Keratinocyte (primary cell): Measurements from ENCODE around the gene SPOCK1. TPM values are rescaled to one million over a fixed set of nuclear protein-coding genes. Genes with fewer than 3 reads are reported as not detected.

Experiments
- DNase-seq: peaks from one replicate; pipeline ENCODE4 v3.0.0-alpha.2; 2011; ENCODE audit warnings: low read depth, missing footprints, low spot score
- FAIRE-seq: peaks from 2 replicates; lab custom pipeline; 2011; peaks lifted over from hg19 to GRCh38; lab: Jason Lieb, UNC
- H2AFZ ChIP-seq: 2 replicates; pipeline ENCODE4 v1.6.0; 2012; ENCODE audit warnings: low read length, control low read depth, inconsistent platforms; ENCODE audit not compliant: control insufficient read depth
- H3K27ac ChIP-seq: 2 replicates; pipeline ENCODE4 v1.5.1; 2011; ENCODE audit warnings: low read length; ENCODE audit not compliant: control insufficient read depth, insufficient read depth
- H3K27me3 ChIP-seq: 3 replicates; pipeline ENCODE4 v1.6.0; 2011; ENCODE audit warnings: low read length; ENCODE audit not compliant: control insufficient read depth, insufficient read depth; ENCODE audit errors: extremely low read depth
- H3K36me3 ChIP-seq, 2 experiments: 2 replicates in 1 of 2; 3 replicates in 1 of 2; pipeline ENCODE4 v1.5.1; 2011; ENCODE audit warnings: low read length in 2 of 2, mild to moderate bottlenecking in 1 of 2; ENCODE audit not compliant: control insufficient read depth in 2 of 2, insufficient read depth in 2 of 2; ENCODE audit errors: extremely low read depth in 1 of 2
- H3K4me1 ChIP-seq: 3 replicates; pipeline ENCODE4 v1.5.1; 2011; ENCODE audit warnings: low read length; ENCODE audit not compliant: control insufficient read depth, insufficient read depth; ENCODE audit errors: extremely low read depth
- H3K4me2 ChIP-seq: 3 replicates; pipeline ENCODE4 v1.6.0; 2011; ENCODE audit warnings: low read depth, low read length; ENCODE audit not compliant: control insufficient read depth, insufficient read depth; ENCODE audit errors: extremely low read depth
- H3K4me3 ChIP-seq, 3 experiments: fragments of 200-600 bp in 1 of 3; sonication (generic) in 1 of 3; 2 replicates in 2 of 3; 3 replicates in 1 of 3; pipeline ENCODE4 v1.5.1; 2011 to 2016; ENCODE audit warnings: low read length in 3 of 3, mild to moderate bottlenecking in 3 of 3, control low read depth in 2 of 3, inconsistent platforms in 1 of 3, low read depth in 1 of 3, mixed read lengths in 1 of 3, mixed run types in 1 of 3, moderate library complexity in 1 of 3; ENCODE audit not compliant: control insufficient read depth in 2 of 3, insufficient read depth in 2 of 3; ENCODE audit errors: extremely low read depth in 1 of 3
- H3K79me2 ChIP-seq: 2 replicates; pipeline ENCODE4 v1.6.0; 2012; ENCODE audit warnings: low read length; ENCODE audit not compliant: control insufficient read depth, insufficient read depth
- H3K9ac ChIP-seq: 3 replicates; pipeline ENCODE4 v1.6.0; 2011; ENCODE audit warnings: low read length; ENCODE audit not compliant: control insufficient read depth, insufficient read depth; ENCODE audit errors: extremely low read depth
- H3K9me1 ChIP-seq: 3 replicates; pipeline ENCODE4 v1.6.0; 2011; ENCODE audit warnings: low read length; ENCODE audit not compliant: control insufficient read depth, insufficient read depth; ENCODE audit errors: extremely low read depth
- H3K9me3 ChIP-seq: 2 replicates; pipeline ENCODE4 v1.5.1; 2012; ENCODE audit warnings: low read depth, low read length; ENCODE audit not compliant: control insufficient read depth
- H4K20me1 ChIP-seq: 3 replicates; pipeline ENCODE4 v1.6.0; 2011; ENCODE audit warnings: low read length; ENCODE audit not compliant: control insufficient read depth, insufficient read depth; ENCODE audit errors: extremely low read depth
- EZH2 ChIP-seq: IDR thresholded peaks from one replicate; pipeline ENCODE4 v1.6.1; 2012; ENCODE audit warnings: inconsistent platforms, mild to moderate bottlenecking, low read length, moderate library complexity
- dilution Hi-C: fragments of 300-500 bp; cut with MboI; formaldehyde crosslinking; loops from one replicate; pipeline ENCODE4 v1.7.0; 2020; ENCODE audit warnings: low sequenced_read_pairs; ENCODE audit not compliant: extremely low pct_ligation_motif_present
- polyA plus RNA-seq, 5 experiments: library from polyadenylated mRNA; depleted of rRNA in 3 of 5; stranded (reverse) in 3 of 5; stranded (forward) in 1 of 5; unstranded in 1 of 5; fragments of >200 nt; gene quantifications; 1 replicate in 1 of 5; 2 replicates in 3 of 5; 3 replicates in 1 of 5; pipeline versions ENCODE4 v1.2.1 to v1.2.3, GENCODE V29; 2011 to 2012; ENCODE audit warnings: missing spikeins in 2 of 5, low read depth in 1 of 5, low replicate concordance in 1 of 5
- TF ChIP-seq, protein P1 (sequence below), 3 experiments: IDR thresholded peaks in 1 of 3; conservative IDR thresholded peaks in 1 of 3; optimal IDR thresholded peaks in 1 of 3; 2 replicates in 2 of 3; 3 replicates in 1 of 3; pipeline versions ENCODE3 to v1.5.1; 2011; ENCODE audit warnings: low read length in 3 of 3, mild to moderate bottlenecking in 3 of 3, moderate library complexity in 2 of 3, control low read depth in 1 of 3, inconsistent platforms in 1 of 3; ENCODE audit not compliant: insufficient read depth in 2 of 3; ENCODE audit errors: extremely low read depth in 1 of 3

The SPOCK1 gene
- polyA plus RNA-seq, 1 donor (not counting 4 experiments of a cell fraction or from before 2014, with no cell fraction given), result 5.5 TPM

DNA sequence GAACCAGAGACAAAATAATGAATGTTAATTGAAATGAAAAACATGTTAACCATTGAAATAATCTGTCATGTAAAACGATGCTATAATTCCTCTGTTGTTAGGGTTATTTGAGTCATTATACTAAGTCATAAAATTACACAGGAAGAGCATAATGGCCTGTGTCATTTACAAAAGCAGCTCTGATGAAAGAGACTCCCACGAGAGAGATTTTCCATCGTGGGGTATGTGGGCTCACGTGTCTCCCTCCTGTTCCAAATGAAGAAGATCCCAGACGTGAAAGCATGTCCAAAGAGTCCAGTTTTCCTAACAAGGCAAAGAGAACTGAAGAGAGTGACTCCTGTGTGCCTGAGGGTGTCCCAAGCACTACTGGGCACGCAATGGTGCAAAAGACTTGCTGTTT is 379.8 kb downstream of the SPOCK1 start:
- Histone ChIP-seq H3K79me2 (no peaks in the 10 kb centered on the region), H3K4me2 (no peak overlapping the region), H3K4me3 (no peak overlapping the region), H3K27ac (no peak overlapping the region), H4K20me1 (no peaks in the 10 kb centered on the region), H3K9me1 (no peaks in the 10 kb centered on the region), H3K9me3 (no peaks in the 10 kb centered on the region), H3K9ac (no peak overlapping the region), H3K27me3 (no peaks in the 10 kb centered on the region), H3K4me1 (no peaks in the 10 kb centered on the region), H3K36me3 (no peaks in the 10 kb centered on the region), H2AFZ (no peak overlapping the region)
- FAIRE-seq (no peak), DNase-seq (no peak)
- dilution Hi-C loops, result no loop called here
- no peak for TF ChIP-seq EZH2
- TF ChIP-seq, protein P1, sequence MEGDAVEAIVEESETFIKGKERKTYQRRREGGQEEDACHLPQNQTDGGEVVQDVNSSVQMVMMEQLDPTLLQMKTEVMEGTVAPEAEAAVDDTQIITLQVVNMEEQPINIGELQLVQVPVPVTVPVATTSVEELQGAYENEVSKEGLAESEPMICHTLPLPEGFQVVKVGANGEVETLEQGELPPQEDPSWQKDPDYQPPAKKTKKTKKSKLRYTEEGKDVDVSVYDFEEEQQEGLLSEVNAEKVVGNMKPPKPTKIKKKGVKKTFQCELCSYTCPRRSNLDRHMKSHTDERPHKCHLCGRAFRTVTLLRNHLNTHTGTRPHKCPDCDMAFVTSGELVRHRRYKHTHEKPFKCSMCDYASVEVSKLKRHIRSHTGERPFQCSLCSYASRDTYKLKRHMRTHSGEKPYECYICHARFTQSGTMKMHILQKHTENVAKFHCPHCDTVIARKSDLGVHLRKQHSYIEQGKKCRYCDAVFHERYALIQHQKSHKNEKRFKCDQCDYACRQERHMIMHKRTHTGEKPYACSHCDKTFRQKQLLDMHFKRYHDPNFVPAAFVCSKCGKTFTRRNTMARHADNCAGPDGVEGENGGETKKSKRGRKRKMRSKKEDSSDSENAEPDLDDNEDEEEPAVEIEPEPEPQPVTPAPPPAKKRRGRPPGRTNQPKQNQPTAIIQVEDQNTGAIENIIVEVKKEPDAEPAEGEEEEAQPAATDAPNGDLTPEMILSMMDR (optimal IDR thresholded peaks at IDR 0.05 in 1 of 3, IDR thresholded peaks at IDR 0.05 in 1 of 3, conservative IDR thresholded peaks at IDR 0.05 in 1 of 3; ENCODE audit: extremely low read depth in 1 of 3, insufficient read depth in 2 of 3, low read length in 3 of 3), result no peak

DNA sequence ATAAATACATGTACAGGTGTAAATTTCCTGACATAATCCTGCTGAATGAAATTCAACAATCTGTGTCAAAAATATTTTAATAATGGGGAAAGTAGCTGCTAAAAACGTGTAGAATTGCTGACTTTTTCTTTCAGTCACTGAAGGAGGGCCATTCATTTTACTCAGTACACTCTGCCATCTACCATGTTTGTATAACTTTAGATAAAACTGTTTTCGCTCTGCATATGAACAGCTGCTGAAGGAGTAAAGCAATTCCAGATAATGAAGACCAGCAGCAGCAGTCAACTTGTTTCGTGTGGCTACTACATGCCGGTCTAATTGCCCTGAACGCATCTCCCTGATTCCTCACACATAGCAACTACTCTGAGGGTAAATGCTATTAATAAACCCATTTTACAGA is 380.5 kb downstream of the SPOCK1 start:
- no peak overlapping the region for H2AFZ ChIP-seq
- H3K79me2 ChIP-seq, result no peaks in the 10 kb centered on the region
- FAIRE-seq (no peak), DNase-seq (no peak)
- no peak overlapping the region for H3K4me3 ChIP-seq
- dilution Hi-C loops, result no loop called here
- H3K36me3 ChIP-seq, result no peaks in the 10 kb centered on the region
- TF ChIP-seq EZH2, result no peak
- TF ChIP-seq, protein P1 (optimal IDR thresholded peaks at IDR 0.05 in 1 of 3, IDR thresholded peaks at IDR 0.05 in 1 of 3, conservative IDR thresholded peaks at IDR 0.05 in 1 of 3; ENCODE audit: extremely low read depth in 1 of 3, insufficient read depth in 2 of 3, low read length in 3 of 3), result no peak
- no peak overlapping the region for H3K9ac ChIP-seq
- no peaks in the 10 kb centered on the region for H3K27me3 ChIP-seq
- H3K27ac ChIP-seq, result no peak overlapping the region
- H3K4me1 ChIP-seq, result no peaks in the 10 kb centered on the region
- H3K9me1 ChIP-seq, result no peaks in the 10 kb centered on the region
- H3K4me2 ChIP-seq, result no peak overlapping the region
- H3K9me3 ChIP-seq, result no peaks in the 10 kb centered on the region
- H4K20me1 ChIP-seq, result no peaks in the 10 kb centered on the region
